Measurements from ENCODE around the gene RNF113B. TPM values are rescaled to one million over a fixed set of nuclear protein-coding genes. Genes with fewer than 3 reads are reported as not detected.

RNF113B gene
- total and polyA plus RNA-seq, 2 of the 13 experiments (the other 11 are each of a cell fraction or from before 2014, with no cell fraction given), result not detected

DNA sequence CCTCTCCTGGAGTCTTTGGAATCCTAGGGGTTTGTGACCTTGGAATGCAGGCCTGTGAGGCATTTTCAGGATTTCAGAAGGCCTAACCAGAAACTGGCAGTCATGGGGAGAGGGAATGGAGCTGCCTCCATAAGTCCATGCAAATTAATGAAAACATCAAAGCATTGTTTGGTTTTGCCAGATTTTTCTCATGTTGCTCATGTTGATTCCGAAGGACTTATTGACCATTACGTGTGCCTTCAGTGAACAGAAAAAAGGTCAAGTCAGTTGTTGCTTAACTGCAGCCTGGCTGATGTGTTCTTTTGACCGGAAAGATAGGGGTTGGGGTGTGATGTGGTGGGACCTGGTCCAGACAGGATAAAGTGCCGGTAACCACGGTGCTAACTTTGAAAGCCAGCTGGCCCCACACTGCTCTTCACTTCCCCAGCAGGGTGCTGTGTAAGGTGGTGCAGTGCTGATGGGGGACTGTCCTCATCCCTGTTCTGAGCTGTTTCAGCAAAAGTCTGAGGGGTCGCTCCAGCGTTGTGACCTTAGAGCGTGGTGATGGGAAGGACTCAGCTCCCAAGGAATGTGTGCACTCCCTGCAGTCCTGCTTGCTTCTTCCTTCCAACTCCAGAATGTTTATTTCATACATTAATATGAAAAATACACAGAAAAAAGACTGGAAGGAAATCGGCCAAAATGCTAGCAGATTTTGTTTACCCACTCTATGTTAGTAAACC is 3.5 kb downstream of the RNF113B start (continued):
- no peak for TF ChIP-seq KLF15 (CRISPR knock-in tag; IDR thresholded peaks at IDR 0.05; ENCODE audit: borderline replicate concordance)
- no peak for TF ChIP-seq XRCC5 (optimal IDR thresholded peaks at IDR 0.05; ENCODE audit: low read length)
- 0 out of 2 replicates have a peak, but pooled peaks have one; percentile 36 for TF ChIP-seq ZNF670 (CRISPR knock-in tag; IDR thresholded peaks at IDR 0.05; ENCODE audit: borderline replicate concordance)
- TF ChIP-seq, protein P1, sequence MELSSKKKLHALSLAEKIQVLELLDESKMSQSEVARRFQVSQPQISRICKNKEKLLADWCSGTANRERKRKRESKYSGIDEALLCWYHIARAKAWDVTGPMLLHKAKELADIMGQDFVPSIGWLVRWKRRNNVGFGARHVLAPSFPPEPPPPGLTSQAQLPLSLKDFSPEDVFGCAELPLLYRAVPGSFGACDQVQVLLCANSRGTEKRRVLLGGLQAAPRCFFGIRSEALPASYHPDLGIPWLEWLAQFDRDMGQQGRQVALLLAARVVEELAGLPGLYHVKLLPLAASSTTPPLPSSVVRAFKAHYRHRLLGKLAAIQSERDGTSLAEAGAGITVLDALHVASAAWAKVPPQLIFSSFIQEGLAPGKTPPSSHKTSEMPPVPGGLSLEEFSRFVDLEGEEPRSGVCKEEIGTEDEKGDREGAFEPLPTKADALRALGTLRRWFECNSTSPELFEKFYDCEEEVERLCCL (CRISPR knock-in tag; IDR thresholded peaks at IDR 0.05; ENCODE audit: borderline replicate concordance), result no peak
- peak; percentile 90 for TF ChIP-seq NR2F6 (IDR thresholded peaks at IDR 0.05)
- peak; percentile 94 for TF ChIP-seq NR2F6 (CRISPR knock-in tag; IDR thresholded peaks at IDR 0.05)
- peak; percentile 90 for TF ChIP-seq FOXO1 (CRISPR knock-in tag; IDR thresholded peaks at IDR 0.05)
- TF ChIP-seq ZNF616 (CRISPR knock-in tag; IDR thresholded peaks at IDR 0.05; ENCODE audit: low read depth), result no peak
- TF ChIP-seq, protein P2, sequence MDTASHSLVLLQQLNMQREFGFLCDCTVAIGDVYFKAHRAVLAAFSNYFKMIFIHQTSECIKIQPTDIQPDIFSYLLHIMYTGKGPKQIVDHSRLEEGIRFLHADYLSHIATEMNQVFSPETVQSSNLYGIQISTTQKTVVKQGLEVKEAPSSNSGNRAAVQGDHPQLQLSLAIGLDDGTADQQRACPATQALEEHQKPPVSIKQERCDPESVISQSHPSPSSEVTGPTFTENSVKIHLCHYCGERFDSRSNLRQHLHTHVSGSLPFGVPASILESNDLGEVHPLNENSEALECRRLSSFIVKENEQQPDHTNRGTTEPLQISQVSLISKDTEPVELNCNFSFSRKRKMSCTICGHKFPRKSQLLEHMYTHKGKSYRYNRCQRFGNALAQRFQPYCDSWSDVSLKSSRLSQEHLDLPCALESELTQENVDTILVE (CRISPR knock-in tag; IDR thresholded peaks at IDR 0.05), result peak; percentile 38; the same call in 1 of the 2 replicates
- no peak for TF ChIP-seq ZFP90 (CRISPR knock-in tag; IDR thresholded peaks at IDR 0.05; ENCODE audit: borderline replicate concordance)
- no peak for TF ChIP-seq ATM (IDR thresholded peaks at IDR 0.05; ENCODE audit: borderline replicate concordance)
- no peak for TF ChIP-seq ZFP36 (IDR thresholded peaks at IDR 0.05; ENCODE audit: borderline replicate concordance, low read depth, low read length, partially characterized antibody)
- TF ChIP-seq, protein P3, sequence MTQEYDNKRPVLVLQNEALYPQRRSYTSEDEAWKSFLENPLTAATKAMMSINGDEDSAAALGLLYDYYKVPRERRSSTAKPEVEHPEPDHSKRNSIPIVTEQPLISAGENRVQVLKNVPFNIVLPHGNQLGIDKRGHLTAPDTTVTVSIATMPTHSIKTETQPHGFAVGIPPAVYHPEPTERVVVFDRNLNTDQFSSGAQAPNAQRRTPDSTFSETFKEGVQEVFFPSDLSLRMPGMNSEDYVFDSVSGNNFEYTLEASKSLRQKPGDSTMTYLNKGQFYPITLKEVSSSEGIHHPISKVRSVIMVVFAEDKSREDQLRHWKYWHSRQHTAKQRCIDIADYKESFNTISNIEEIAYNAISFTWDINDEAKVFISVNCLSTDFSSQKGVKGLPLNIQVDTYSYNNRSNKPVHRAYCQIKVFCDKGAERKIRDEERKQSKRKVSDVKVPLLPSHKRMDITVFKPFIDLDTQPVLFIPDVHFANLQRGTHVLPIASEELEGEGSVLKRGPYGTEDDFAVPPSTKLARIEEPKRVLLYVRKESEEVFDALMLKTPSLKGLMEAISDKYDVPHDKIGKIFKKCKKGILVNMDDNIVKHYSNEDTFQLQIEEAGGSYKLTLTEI (CRISPR knock-in tag; conservative IDR thresholded peaks at IDR 0.05), result no peak
- TF ChIP-seq NCOA1 (CRISPR knock-in tag; IDR thresholded peaks at IDR 0.05), result no peak
- no peak for TF ChIP-seq ZNF253 (CRISPR knock-in tag; IDR thresholded peaks at IDR 0.05; ENCODE audit: borderline replicate concordance)
- no peak for TF ChIP-seq ZNF557 (CRISPR knock-in tag; IDR thresholded peaks at IDR 0.05)
- no peak for TF ChIP-seq ZZZ3 (CRISPR knock-in tag; IDR thresholded peaks at IDR 0.05; ENCODE audit: borderline replicate concordance)
- TF ChIP-seq HNF4A (CRISPR knock-in tag; IDR thresholded peaks at IDR 0.05), result peak; percentile 75
- TF ChIP-seq GTF2F1 (IDR thresholded peaks at IDR 0.05; ENCODE audit: low read length), result no peak
- TF ChIP-seq NR2F2 (IDR thresholded peaks at IDR 0.05; ENCODE audit: borderline replicate concordance, low read depth), result peak; percentile 31; the same call in 1 of the 2 replicates
